Lung (tissue), 12 donors: ENCODE results near the gene GNPDA1. TPM values are rescaled to one million over a fixed set of nuclear protein-coding genes. Genes with fewer than 3 reads are reported as not detected.
A peak's percentile ranks its signal among the peaks of the same experiment; 100 is the strongest.
"Not testable (repeated sequence)": the region's sequence is repeated elsewhere in the genome, so short reads cannot be mapped to it uniquely, and the experiment has no call there.

Source experiments
- ATAC-seq: fragments of 200-7000 bp; cut with Tn5 transposase; one replicate; pipeline ENCODE4 v1.9.1; 2020; ENCODE audit warnings: moderate number of reproducible peaks; ENCODE audit not compliant: insufficient read depth, low FRiP score
- DNase-seq, 3 donors: peaks; one replicate each; pipeline ENCODE4 v3.0.0-alpha.2; 2013 to 2017
- H3K27ac ChIP-seq, 2 donors: one replicate each; pipeline ENCODE4 v1.5.1; 2013; ENCODE audit warnings: mild to moderate bottlenecking in 2 of 2, moderate library complexity in 2 of 2, control low read depth in 1 of 2, inconsistent platforms in 1 of 2, low read depth in 1 of 2, low read length in 1 of 2
- H3K27me3 ChIP-seq, 3 donors: one replicate each; pipeline ENCODE4 v1.5.1; 2013; ENCODE audit warnings: low read length in 2 of 3; ENCODE audit not compliant: control insufficient read depth in 3 of 3, insufficient read depth in 3 of 3
- H3K36me3 ChIP-seq, 4 donors: one replicate each; pipeline ENCODE4 v1.5.1; 2013; ENCODE audit warnings: low read length in 4 of 4, mild to moderate bottlenecking in 1 of 4, moderate library complexity in 1 of 4; ENCODE audit not compliant: control insufficient read depth in 4 of 4, insufficient read depth in 4 of 4
- H3K4me1 ChIP-seq, 5 donors: one replicate each; pipeline ENCODE4 v1.5.1; 2013; ENCODE audit warnings: low read length in 5 of 5, mild to moderate bottlenecking in 2 of 5, moderate library complexity in 1 of 5; ENCODE audit not compliant: control insufficient read depth in 5 of 5, insufficient read depth in 5 of 5
- H3K4me3 ChIP-seq: one replicate; pipeline ENCODE4 v1.5.1; 2013; ENCODE audit warnings: mild to moderate bottlenecking, control low read depth, moderate library complexity
- H3K9ac ChIP-seq, 2 donors: one replicate each; pipeline ENCODE4 v1.5.1; 2013; ENCODE audit warnings: low read length in 2 of 2, control low read depth in 1 of 2; ENCODE audit not compliant: insufficient read depth in 1 of 2
- H3K9me3 ChIP-seq, 4 donors: one replicate each; pipeline ENCODE4 v1.5.1; 2013; ENCODE audit warnings: low read length in 3 of 4, mild to moderate bottlenecking in 1 of 4, moderate library complexity in 1 of 4; ENCODE audit not compliant: control insufficient read depth in 4 of 4, insufficient read depth in 3 of 4
- CTCF ChIP-seq: IDR thresholded peaks from 2 replicates; pipeline ENCODE4 v1.5.1; 2012; ENCODE audit warnings: mild to moderate bottlenecking; ENCODE audit errors: control extremely low read depth, extremely low read depth
- WGBS, 2 donors: extraction: QIAGEN DNeasy Blood & Tissue Kit; methylation state at CpG; one replicate each; pipeline ENCODE4 v1.1.7; 2013; 5-methylcytosine and 5-hydroxymethylcytosine counted together
- polyA plus RNA-seq, 2 donors: library from polyadenylated mRNA; stranded (reverse); fragments of 200-250 nt; gene quantifications; one replicate each; pipeline ENCODE4 v1.2.1, GENCODE V29; 2013
- total RNA-seq, 2 donors: library from RNA; depleted of rRNA in 1 of 2; stranded (reverse); fragments of >200 nt in 1 of 2; gene quantifications; one replicate each; pipeline ENCODE4 v1.2.1, GENCODE V29; 2014 to 2021
- donor health status: control.
- donor health status: control.
- donor health status: Bipolar disorder and iron deficiency.
- donor health status: healthy.
- donor health status: DM: yes; HTN: yes; CAD: no.

Gene GNPDA1
- total and polyA plus RNA-seq, 4 donors: 23.3 to 51.4 (median 31.3) TPM

GRCh38 chr5:142048272-142048671 lies 35.4 kb upstream of the GNPDA1 start:
- Histone ChIP-seq H3K27ac (no peak overlapping the region), H3K9me3 (no peaks in the 10 kb centered on the region), H3K4me3 (no peak overlapping the region), H3K9ac (no peak overlapping the region), H3K36me3 (no peaks in the 10 kb centered on the region), H3K27me3 (no peaks in the 10 kb centered on the region), H3K4me1 (peaks cover 0 to 3% (median 1%) of the 10 kb centered on the region in 5 donors)
- DNase-seq (no peak), ATAC-seq (no peak)
- WGBS, 2 donors: 73 to 77% methylated on average over 7 of the region's 7 CpGs
- TF ChIP-seq CTCF: no peak

GRCh38 chr5:142046191-142046590 lies 33.4 kb upstream of the GNPDA1 start:
- Histone ChIP-seq H3K4me3 (no peak overlapping the region), H3K36me3 (no peaks in the 10 kb centered on the region), H3K27me3 (no peaks in the 10 kb centered on the region), H3K27ac (no peak overlapping the region), H3K9me3 (no peaks in the 10 kb centered on the region), H3K9ac (no peak overlapping the region), H3K4me1 (no peaks in the 10 kb centered on the region)
- ATAC-seq (peak; percentile 53), DNase-seq (no peak)
- TF ChIP-seq CTCF: no peak
- WGBS, 2 donors: 84% methylated on average over 7 of the region's 7 CpGs

GRCh38 chr5:142040881-142041280 lies 28.1 kb upstream of the GNPDA1 start:
- WGBS, 2 donors: 94 to 95% methylated on average over 6 of the region's 6 CpGs
- not testable (repeated sequence) for DNase-seq, H3K27me3 ChIP-seq, H3K9ac ChIP-seq, H3K4me1 ChIP-seq, H3K27ac ChIP-seq, H3K9me3 ChIP-seq, H3K36me3 ChIP-seq, H3K4me3 ChIP-seq, ATAC-seq

- DNase-seq: no peak
- H3K27ac ChIP-seq: no peak overlapping the region
- no peaks in the 10 kb centered on the region for H3K9me3 ChIP-seq
- no peak overlapping the region for H3K9ac ChIP-seq
- WGBS, 2 donors: 96 to 97% methylated on average over 2 of the region's 2 CpGs
- H3K4me1 ChIP-seq: no peaks in the 10 kb centered on the region
- no peak for ATAC-seq
- H3K27me3 ChIP-seq: no peaks in the 10 kb centered on the region
- H3K4me3 ChIP-seq: no peak overlapping the region
- no peak for TF ChIP-seq CTCF
- H3K36me3 ChIP-seq: no peaks in the 10 kb centered on the region
These were observed 27.5 kb upstream of the GNPDA1 start for GRCh38 chr5:142040285-142040684.
